Amygdala (tissue), 56 donors: ENCODE results near the gene ACTR6.
"Not testable (repeated sequence)": the region's sequence is repeated elsewhere in the genome, so short reads cannot be mapped to it uniquely, and the experiment has no call there.

ENCODE experiments used
- DNase-seq, 56 donors: peaks; one replicate each; lab custom pipeline; 2025; lab: John Stamatoyannopoulos, UW

ACTR6 gene

DNA sequence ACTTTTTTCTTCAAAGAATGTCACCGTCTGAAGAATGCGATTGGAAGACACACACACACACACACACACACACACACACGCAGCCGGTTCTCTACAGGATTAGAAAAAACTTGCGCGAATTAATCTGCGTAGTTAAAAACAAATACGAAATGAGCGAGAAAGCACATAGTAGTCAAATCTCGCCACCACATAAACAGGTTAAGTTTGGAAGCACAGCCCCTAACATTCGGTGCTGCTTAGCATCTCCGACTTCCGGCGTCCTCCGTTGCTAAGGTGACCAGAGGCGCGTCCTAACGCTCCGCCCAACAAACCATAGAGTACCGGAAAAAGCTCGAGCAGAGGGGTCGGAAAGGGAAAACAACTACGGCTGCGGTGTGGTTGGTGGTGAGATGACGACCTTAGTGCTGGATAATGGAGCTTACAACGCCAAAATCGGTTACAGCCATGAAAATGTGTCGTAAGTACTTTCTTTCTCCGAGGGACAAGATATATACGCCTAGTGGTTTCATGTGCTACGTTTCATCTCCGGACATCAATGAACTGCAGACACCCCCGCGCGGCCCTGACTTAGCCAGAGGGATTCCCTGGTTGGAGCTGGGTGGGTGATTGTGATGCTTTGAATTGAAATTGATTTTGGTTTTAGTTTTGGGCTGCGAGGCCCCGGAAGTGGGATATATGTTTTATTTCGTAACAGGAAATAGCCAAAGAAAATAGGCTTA lies at the start of gene ACTR6:
ACTR6 (plus strand) TSS at position 353 of the 719 bp plus-strand sequence; CDS start at position 390, 37 bp downstream.
- DNase-seq = peak; percentile 33 to 95 (median 84)

- no peak for DNase-seq
These were observed 48.8 kb upstream of the ACTR6 start for GRCh38 chr12:100151769-100152168.

GRCh38 chr12:100153131-100153530 lies 47.5 kb upstream of the ACTR6 start:
- DNase-seq = no peak

DNA sequence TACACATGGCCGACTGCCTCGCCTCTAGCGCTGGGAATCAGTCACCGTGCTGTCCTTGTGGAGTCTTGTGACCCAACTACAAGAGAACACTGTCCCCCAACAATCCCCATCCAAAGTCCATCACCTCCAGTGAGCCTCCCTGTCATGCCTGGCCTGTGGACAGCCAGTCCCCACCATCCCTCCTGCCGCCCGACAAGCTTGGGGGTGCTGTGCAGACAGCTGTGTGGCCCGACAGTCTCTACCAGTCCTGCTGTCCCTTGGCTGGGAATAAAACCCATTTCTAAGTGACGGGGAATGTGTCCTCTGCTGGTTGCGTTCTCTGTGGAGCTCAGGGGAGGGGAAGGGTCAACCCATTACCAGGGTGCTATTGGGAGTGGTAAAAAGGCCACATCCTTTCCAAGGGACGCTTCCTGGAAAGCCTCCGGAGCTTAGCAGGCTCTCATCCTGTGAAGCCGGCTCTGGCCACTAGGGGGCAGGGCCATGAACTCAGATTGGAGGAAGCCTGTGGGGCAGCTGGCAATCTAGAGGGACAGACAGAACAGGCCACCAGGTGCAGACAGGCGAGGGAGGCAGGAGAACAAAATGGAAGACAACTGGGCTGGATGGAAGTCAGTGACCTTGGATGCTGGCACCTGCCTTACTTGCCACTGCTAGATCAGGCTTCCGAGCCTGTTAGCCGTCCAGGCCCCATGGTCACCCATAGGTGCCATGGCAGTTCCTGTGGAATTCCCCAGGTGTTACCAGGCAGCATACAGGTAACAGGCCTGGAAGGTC lies 46.0 kb upstream of the ACTR6 start:
- DNase-seq = peak in 21 of 56 donors; percentile 3 to 58 (median 11)

DNA sequence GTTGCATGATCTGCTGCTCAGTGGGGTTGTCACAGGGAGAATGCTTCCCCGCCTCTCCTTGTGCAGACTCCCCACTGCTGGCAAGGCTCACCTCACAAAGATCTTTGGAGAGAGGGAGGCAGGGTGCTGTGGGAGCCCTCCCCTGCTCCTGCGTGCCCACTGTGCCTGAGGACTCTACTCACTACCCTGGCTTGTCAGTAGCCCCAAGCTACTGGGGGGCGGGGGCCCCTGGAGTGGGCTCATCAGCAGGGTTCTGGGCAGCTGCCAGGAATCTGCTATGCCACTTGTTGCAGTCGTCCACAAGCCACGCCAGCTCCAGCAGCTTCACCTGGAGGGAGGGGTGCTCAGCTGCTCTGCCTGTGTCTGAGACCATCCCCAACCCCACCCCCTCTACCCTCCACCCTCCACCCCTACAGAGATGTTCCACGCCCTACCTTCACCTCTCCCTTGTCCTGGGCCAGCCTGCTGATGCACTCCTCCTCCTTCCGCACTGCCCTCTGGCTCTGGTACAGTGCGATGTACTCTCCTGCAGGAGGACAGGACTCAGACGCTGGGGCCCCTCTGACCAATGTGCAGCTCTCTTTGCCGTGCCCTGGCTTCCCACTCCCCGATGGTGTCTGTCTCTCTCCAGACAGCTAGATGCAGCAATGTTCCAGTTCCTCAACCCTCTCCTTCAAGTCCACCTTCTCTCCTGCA lies 43.7 kb upstream of the ACTR6 start:
- no peak for DNase-seq

DNA sequence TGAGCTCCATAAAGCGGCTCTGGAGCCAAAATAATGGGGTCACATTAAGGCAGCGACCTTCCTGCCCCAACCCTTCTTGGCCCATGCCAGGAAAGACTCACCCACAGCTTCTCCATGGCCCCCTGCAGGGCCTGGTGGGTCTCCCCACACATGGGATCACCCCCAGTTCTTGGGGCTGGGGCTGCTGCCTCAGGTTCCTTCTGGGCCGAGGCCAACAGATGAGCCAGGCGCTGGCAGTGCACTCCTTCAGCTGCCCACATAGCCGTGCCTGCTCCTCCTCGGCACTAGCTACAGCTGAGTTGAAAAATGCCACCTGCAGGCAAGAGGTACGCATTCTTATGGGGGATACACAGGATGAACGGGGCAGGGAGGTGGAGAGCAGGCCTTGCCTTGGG lies 43.2 kb upstream of the ACTR6 start:
- no peak for DNase-seq

GRCh38 chr12:100158535-100158934 lies 42.1 kb upstream of the ACTR6 start:
- DNase-seq = no peak

GRCh38 chr12:100159391-100160104 lies 41.1 kb upstream of the ACTR6 start:
- no peak for DNase-seq

DNA sequence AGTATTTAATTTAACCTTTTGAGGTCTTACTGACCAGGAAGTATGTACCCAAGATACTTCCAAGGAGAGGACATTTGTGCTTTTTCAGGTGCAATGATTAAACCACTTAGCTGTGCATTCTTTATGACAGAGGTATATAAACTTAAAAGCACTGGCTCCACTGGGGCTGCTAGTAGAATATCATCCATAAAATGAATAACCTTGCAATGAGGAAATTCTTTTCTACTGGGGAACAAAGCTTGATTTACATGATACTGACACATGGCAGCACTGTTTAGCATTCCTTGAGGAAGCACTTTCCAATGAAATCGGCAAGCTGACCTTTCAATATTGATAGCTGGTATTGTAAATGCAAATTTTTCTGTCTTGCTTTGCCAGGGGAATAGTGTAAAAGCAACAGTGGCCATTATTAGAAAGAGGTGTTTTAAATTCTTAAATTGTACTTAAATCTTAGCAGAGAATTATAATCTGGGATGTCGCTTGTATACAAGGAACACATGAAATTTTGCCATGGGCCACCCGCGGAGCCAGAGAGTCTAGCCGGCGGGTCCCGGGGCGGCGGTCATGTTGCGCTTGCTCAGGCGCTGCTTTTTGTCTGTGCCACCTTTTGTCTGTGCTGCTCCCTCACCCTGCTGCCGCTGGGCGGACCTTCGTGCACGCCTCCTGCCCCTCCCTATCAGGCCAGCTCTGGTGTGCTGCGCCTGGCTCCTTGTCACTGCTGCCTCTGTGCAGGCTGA lies 37.0 kb upstream of the ACTR6 start:
- peak in 46 of 56 donors; percentile 14 to 80 (median 52) for DNase-seq

DNA sequence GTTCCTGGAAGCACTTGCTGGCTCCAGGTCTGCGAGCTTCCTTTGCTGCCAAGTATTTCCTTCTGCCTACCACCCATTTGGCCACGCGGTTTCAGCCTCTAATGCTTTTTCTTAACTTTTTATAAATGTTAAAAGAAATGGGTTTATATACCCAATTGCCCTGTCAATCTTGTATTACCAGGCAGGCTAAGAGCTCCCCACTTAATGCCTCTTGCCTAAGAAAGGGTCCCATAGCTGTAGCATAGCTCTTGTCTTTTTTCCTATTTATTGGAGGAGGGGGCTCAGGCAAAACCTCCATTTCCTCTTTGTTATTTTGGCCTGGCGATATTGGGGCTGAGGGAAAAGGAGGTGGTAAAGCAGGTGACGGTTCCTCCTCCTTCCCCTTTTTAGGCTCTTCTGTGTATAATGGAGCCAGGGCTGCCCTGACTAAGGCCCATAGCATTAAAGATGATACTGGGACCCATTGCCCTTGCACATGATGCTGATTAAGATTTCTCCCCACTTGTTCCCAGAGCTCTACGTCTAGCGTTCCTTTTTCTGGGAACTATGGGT lies 36.4 kb upstream of the ACTR6 start:
- DNase-seq = no peak

DNA sequence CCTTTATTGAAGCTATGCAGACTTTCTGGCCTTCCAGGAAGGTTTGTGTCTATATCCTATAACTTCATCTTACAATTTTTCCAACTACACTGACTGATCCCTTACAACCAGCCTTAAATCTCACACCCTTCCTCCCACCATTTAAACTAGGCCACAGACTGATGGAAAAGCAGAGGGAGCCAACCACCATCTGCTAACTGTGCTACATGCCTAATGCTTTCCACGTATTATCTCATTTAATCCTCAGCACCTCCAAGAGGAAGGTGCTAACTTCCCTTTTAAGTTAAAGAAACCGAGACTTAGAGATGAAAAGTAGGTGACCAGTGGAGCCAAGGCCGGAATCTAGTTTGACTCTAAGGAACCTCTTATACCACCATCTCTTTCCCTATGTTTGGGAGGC lies 35.3 kb upstream of the ACTR6 start:
- DNase-seq = no peak

DNA sequence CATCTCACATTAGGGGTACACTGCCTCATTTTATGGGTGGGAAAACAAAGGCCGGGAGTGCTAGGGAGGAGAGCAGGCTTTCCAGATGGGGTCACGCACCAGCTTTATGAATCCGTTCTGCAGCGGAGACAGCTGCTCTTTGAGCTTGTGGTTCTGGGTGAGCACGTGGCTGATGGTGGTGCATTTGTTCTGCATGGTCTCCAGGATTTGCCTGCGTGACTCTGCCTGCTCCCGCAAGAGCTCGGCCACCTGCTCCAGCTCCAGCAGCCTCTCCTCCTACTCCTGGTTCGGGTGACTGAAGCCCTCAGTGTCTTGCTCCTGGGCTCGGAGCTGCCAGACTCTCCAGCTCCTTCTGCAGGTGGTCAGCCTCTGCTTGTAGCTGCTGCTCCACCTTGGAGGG lies 34.4 kb upstream of the ACTR6 start:
- DNase-seq = no peak

GRCh38 chr12:100168562-100168961 lies 32.1 kb upstream of the ACTR6 start:
- no peak for DNase-seq

DNA sequence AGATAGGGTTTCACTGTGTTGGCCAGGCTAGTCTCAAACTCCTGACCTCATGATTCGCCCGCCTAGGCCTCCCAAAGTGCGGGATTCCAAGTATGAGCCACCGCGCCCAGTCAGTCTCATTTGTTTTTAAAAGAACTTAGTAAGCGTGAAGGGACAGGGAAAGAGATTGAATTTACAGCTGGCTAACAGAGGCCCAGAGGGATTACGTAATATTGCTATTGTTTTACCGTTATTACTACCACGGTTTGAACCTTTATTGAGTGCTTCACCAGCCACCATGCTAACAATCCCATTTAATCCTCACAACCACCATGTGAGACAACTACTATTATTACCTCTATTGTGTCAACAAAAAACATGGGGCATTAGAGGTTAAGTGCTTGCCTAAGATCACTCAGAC lies 31.3 kb upstream of the ACTR6 start:
- DNase-seq = no peak

GRCh38 chr12:100170313-100170858 lies 30.2 kb upstream of the ACTR6 start:
- peak in 9 of 56 donors; percentile 4 to 30 (median 7) for DNase-seq

- no peak for DNase-seq
These were observed 29.4 kb upstream of the ACTR6 start for GRCh38 chr12:100171248-100171647.

DNA sequence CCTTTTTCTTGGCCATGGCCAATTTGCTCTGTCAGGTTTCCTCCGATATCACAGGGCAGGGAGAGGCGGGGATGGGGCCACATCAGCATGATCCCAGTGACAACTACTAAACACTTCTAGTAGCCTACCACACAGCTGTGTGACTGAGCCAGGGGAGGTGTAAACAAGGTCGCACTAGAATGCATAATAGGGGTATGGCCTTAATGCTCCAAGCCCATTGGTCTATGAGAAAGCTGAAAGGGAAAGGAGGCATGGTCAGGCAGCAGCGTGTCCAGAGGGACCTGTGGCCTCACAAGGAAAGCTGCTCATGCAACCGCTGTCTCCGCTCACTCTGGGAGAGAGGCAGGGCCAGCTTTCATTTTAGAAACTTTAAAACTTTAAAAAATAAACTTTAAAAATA lies 27.5 kb upstream of the ACTR6 start:
- DNase-seq = no peak

DNA sequence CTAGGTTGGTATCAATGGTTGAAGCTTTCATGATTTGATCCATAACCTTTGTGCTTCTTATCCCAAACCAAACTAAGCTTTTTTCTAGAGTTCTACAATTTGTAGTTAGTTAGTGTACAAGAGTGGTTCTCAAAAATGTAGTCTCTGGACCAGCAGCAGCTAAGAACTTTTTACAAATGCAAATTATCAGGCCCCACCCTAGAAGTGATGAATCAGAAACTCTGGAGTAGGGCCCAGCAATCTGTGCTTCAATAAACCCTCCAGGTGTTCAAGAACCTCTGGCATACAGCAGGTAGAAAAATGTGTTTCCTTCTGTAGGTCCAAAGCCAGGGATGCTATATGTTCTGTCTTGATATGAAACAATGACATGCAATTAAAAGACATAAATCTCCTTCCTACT lies 26.1 kb upstream of the ACTR6 start:
- no peak for DNase-seq

DNA sequence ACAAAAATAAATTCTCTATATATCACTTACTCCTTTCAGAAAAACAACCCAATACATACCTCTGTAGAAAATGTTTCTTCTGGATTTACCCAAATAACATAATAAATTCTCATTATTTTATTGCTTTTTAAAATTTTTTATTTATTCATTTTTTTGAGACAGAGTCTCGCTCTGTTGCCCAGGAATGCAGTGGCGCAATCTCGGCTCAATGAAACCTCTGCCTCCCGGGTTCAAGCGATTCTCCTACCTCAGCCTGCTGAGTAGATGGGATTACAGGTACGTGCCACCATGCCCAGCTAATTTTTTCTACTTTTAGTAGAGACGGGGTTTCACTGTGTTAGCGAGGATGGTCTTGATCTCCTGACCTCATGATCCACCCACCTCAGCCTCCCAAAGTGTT lies 24.1 kb upstream of the ACTR6 start:
- not testable (repeated sequence) for DNase-seq
